Measurements from ENCODE around the gene AGRP. TPM values are rescaled to one million over a fixed set of nuclear protein-coding genes. Genes with fewer than 3 reads are reported as not detected.

The AGRP gene
- total RNA-seq, 1 donor from 2014 or later: not detected

- intact Hi-C loops (cut with DNase I): no loop called here
- Histone ChIP-seq H3K4me1 (peaks cover 88% of the 10 kb centered on the region), H3K9me3 (no peaks in the 10 kb centered on the region), H3K27me3 (no peaks in the 10 kb centered on the region), H3K27ac (peak overlapping the region; percentile 78), H3K36me3 (peaks cover 0 to 13% of the 10 kb centered on the region in 2 donors), H3K4me3 (no peak overlapping the region)
- no peak for TF ChIP-seq CTCF (IDR thresholded peaks at IDR 0.05)
- TF ChIP-seq POLR2AphosphoS5 (IDR thresholded peaks at IDR 0.05; ENCODE audit: insufficient read depth in 1 of 2, low read depth in 1 of 2): peak in 1 of 2 donors; percentile 67
- no peak for TF ChIP-seq POLR2A (IDR thresholded peaks at IDR 0.05)
- peak in 1 of 2 donors; percentile 95 for DNase-seq (ENCODE audit: extremely low spot score in 2 of 2)
These were observed 40.1 kb downstream of the AGRP start for GRCh38 chr16:67443265-67443664.

GRCh38 chr16:67442581-67443255 is 40.6 kb downstream of the AGRP start:
- intact Hi-C loops (cut with DNase I): no loop called here
- TF ChIP-seq POLR2A (IDR thresholded peaks at IDR 0.05) (no peak), CTCF (IDR thresholded peaks at IDR 0.05) (no peak), POLR2AphosphoS5 (IDR thresholded peaks at IDR 0.05; ENCODE audit: insufficient read depth in 1 of 2, low read depth in 1 of 2) (no peak)
- H3K36me3 ChIP-seq: peaks cover 0 to 16% of the 10 kb centered on the region in 2 donors
- peaks cover 84% of the 10 kb centered on the region for H3K4me1 ChIP-seq
- H3K27me3 ChIP-seq: no peaks in the 10 kb centered on the region
- peak overlapping the region; percentile 67 for H3K27ac ChIP-seq
- H3K4me3 ChIP-seq: no peak overlapping the region
- DNase-seq (ENCODE audit: extremely low spot score in 2 of 2): no peak
- H3K9me3 ChIP-seq: no peaks in the 10 kb centered on the region

GRCh38 chr16:67441907-67442306 is 41.4 kb downstream of the AGRP start:
- Histone ChIP-seq H3K36me3 (peaks cover 0 to 20% of the 10 kb centered on the region in 2 donors), H3K27ac (peak overlapping the region; percentile 67), H3K4me1 (peaks cover 76% of the 10 kb centered on the region), H3K27me3 (no peaks in the 10 kb centered on the region), H3K4me3 (no peak overlapping the region), H3K9me3 (no peaks in the 10 kb centered on the region)
- intact Hi-C loops (cut with DNase I): no loop called here
- DNase-seq (ENCODE audit: extremely low spot score in 2 of 2): no peak
- TF ChIP-seq POLR2AphosphoS5 (IDR thresholded peaks at IDR 0.05; ENCODE audit: insufficient read depth in 1 of 2, low read depth in 1 of 2) (no peak), POLR2A (IDR thresholded peaks at IDR 0.05) (no peak), CTCF (IDR thresholded peaks at IDR 0.05) (no peak)

GRCh38 chr16:67441271-67441753 is 42.0 kb downstream of the AGRP start:
- DNase-seq (ENCODE audit: extremely low spot score in 2 of 2): no peak
- Histone ChIP-seq H3K4me1 (peaks cover 70% of the 10 kb centered on the region), H3K4me3 (no peak overlapping the region), H3K27me3 (no peaks in the 10 kb centered on the region), H3K36me3 (peaks cover 0 to 25% of the 10 kb centered on the region in 2 donors), H3K27ac (peak overlapping the region; percentile 67), H3K9me3 (no peaks in the 10 kb centered on the region)
- intact Hi-C loops (cut with DNase I): no loop called here
- TF ChIP-seq POLR2A (IDR thresholded peaks at IDR 0.05): no peak
- TF ChIP-seq POLR2AphosphoS5 (IDR thresholded peaks at IDR 0.05; ENCODE audit: insufficient read depth in 1 of 2, low read depth in 1 of 2): peak in 1 of 2 donors; percentile 37

GRCh38 chr16:67438824-67439393 is 44.4 kb downstream of the AGRP start:
- DNase-seq (ENCODE audit: extremely low spot score in 2 of 2): no peak
- Histone ChIP-seq H3K4me1 (peaks cover 46% of the 10 kb centered on the region), H3K36me3 (peaks cover 0 to 25% of the 10 kb centered on the region in 2 donors), H3K27me3 (no peaks in the 10 kb centered on the region), H3K4me3 (no peak overlapping the region), H3K27ac (no peak overlapping the region), H3K9me3 (no peaks in the 10 kb centered on the region)
- intact Hi-C loops (cut with DNase I): no loop called here
- no peak for TF ChIP-seq CTCF (IDR thresholded peaks at IDR 0.05)
- no peak for TF ChIP-seq POLR2AphosphoS5 (IDR thresholded peaks at IDR 0.05; ENCODE audit: insufficient read depth in 1 of 2, low read depth in 1 of 2)
- no peak for TF ChIP-seq POLR2A (IDR thresholded peaks at IDR 0.05)

Data from vagina (tissue), 2 donors.